ENCODE measurements around the gene SCO2. TPM values are rescaled to one million over a fixed set of nuclear protein-coding genes. Genes with fewer than 3 reads are reported as not detected.
A peak's percentile ranks its signal among the peaks of the same experiment; 100 is the strongest.

SCO2 gene
- total RNA-seq, 1 experiment from 2014 or later = 3.0 TPM

DNA sequence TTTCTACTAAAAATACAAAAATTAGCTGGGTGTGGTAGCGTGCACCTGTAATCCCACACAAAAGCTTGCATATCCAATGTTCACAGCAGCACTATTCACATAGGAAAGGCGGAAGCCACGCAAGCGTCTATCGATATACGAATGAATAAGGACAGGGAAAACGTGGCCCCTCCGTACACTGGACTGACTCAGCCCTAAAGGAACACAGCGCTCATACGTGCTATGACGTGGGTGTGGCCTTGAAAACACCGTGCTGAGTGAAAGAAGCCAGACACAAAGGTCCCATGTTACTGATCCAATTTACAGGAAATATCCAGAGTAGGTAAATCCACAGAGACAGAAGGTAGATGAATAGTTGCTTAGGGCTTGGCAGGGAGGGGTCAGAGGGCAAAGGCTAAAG is 24.9 kb downstream of the SCO2 start:
- no TSS peak for BruUV-seq (replicated peaks)
- CTCF ChIA-PET = no interaction called here
- no peak overlapping the region for H3K27ac ChIP-seq
- intact Hi-C loops (cut with micrococcal nuclease; ENCODE audit: unreplicated experiment) = no loop called here
- no peak overlapping the region for H3K4me3 ChIP-seq
- no peaks in the 10 kb centered on the region for H3K9me2 ChIP-seq (ENCODE audit: insufficient read depth)
- peaks cover 12% of the 10 kb centered on the region for H3K4me1 ChIP-seq (replicated peaks; ENCODE audit: insufficient read depth)
- no peak overlapping the region for H3K4me2 ChIP-seq
- no peaks in the 10 kb centered on the region for H3K27me3 ChIP-seq (ENCODE audit: insufficient read depth, low read depth)
- TF ChIP-seq, protein P1, sequence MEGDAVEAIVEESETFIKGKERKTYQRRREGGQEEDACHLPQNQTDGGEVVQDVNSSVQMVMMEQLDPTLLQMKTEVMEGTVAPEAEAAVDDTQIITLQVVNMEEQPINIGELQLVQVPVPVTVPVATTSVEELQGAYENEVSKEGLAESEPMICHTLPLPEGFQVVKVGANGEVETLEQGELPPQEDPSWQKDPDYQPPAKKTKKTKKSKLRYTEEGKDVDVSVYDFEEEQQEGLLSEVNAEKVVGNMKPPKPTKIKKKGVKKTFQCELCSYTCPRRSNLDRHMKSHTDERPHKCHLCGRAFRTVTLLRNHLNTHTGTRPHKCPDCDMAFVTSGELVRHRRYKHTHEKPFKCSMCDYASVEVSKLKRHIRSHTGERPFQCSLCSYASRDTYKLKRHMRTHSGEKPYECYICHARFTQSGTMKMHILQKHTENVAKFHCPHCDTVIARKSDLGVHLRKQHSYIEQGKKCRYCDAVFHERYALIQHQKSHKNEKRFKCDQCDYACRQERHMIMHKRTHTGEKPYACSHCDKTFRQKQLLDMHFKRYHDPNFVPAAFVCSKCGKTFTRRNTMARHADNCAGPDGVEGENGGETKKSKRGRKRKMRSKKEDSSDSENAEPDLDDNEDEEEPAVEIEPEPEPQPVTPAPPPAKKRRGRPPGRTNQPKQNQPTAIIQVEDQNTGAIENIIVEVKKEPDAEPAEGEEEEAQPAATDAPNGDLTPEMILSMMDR (conservative IDR thresholded peaks at IDR 0.05) = no peak
- TF ChIP-seq EZH2 (IDR thresholded peaks at IDR 0.05; ENCODE audit: low read depth) = no peak
- no peaks in the 10 kb centered on the region for H3K79me2 ChIP-seq (ENCODE audit: low read depth)
- 0 out of 2 replicates have a peak, but pooled peaks cover 3% of the 10 kb centered on the region for H4K20me1 ChIP-seq (ENCODE audit: insufficient read depth)
- H3K9me3 ChIP-seq (ENCODE audit: insufficient read depth, low read depth) = no peaks in the 10 kb centered on the region
- POLR2A ChIA-PET (ENCODE audit: unreplicated experiment) = no interaction called here
- no peak overlapping the region for H2AFZ ChIP-seq
- H3F3A ChIP-seq (ENCODE audit: insufficient read depth, low read depth) = peaks cover 45% of the 10 kb centered on the region
- H3K36me3 ChIP-seq (ENCODE audit: low read depth) = 0 out of 2 replicates have a peak, but pooled peaks cover 5% of the 10 kb centered on the region
- DNase-seq = no peak

DNA sequence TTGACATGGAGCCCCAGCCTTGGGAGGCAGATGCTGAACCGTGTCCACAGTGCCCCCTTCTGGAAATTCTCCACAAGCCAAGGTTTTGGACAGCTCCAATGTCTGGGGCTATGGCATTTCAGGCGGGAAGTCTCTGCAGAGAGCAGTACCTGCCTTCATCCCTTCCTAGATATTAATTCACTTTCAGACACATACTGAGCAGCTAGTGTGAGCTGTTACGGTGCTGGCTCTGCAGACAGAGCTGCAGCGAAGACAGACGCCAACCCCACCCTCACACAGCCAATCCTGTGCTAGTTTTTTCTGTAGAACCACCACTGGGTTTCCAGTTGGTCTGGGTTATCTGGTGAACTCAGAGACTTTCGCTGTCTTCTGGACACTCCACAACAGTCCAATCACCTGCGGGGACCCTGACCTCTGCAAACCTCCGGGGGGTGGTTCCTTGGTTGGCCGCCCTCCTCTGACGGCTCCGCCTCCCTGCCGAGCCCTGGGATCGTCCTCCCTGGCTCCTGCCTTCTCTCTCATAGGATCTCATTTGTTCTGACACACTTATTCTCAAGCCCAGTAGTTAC is 27.0 kb downstream of the SCO2 start:
- H3F3A ChIP-seq (ENCODE audit: insufficient read depth, low read depth) = peaks cover 45% of the 10 kb centered on the region
- H3K4me2 ChIP-seq = peak overlapping the region; percentile 66
- TF ChIP-seq EZH2 (IDR thresholded peaks at IDR 0.05; ENCODE audit: low read depth) = no peak
- TF ChIP-seq, protein P1 (conservative IDR thresholded peaks at IDR 0.05) = peak; percentile 88
- H3K79me2 ChIP-seq (ENCODE audit: low read depth) = no peaks in the 10 kb centered on the region
- peaks cover 12% of the 10 kb centered on the region for H3K4me1 ChIP-seq (replicated peaks; ENCODE audit: insufficient read depth)
- H3K9me3 ChIP-seq (ENCODE audit: insufficient read depth, low read depth) = no peaks in the 10 kb centered on the region
- H4K20me1 ChIP-seq (ENCODE audit: insufficient read depth) = 0 out of 2 replicates have a peak, but pooled peaks cover 3% of the 10 kb centered on the region
- peak overlapping the region; percentile 5; the same call in 1 of the 2 replicates for H2AFZ ChIP-seq
- no peak overlapping the region for H3K27ac ChIP-seq
- no TSS peak for BruUV-seq (replicated peaks)
- no peaks in the 10 kb centered on the region for H3K27me3 ChIP-seq (ENCODE audit: insufficient read depth, low read depth)
- H3K4me3 ChIP-seq = peak overlapping the region; percentile 22; the same call in 1 of the 2 replicates
- no peaks in the 10 kb centered on the region for H3K9me2 ChIP-seq (ENCODE audit: insufficient read depth)
- no peaks in the 10 kb centered on the region for H3K36me3 ChIP-seq (ENCODE audit: low read depth)
- CTCF ChIA-PET = interaction anchor here (0.7 kb wide), 1 partner anchor 60 kb away, joined by 4 read pairs; no protein-coding TSS in a partner anchor
- DNase-seq = peak; percentile 67 to 72
- intact Hi-C loops (cut with micrococcal nuclease; ENCODE audit: unreplicated experiment) = loop anchor here (2.0 to 5.0 kb wide), 3 partner anchors 36 to 258 kb away; no protein-coding TSS in a partner anchor
- POLR2A ChIA-PET (ENCODE audit: unreplicated experiment) = interaction anchor here (0.6 kb wide), 2 partner anchors 16 to 254 kb away, joined by 4 read pairs; partner anchors contain the start of gene TUBGCP6

DNA sequence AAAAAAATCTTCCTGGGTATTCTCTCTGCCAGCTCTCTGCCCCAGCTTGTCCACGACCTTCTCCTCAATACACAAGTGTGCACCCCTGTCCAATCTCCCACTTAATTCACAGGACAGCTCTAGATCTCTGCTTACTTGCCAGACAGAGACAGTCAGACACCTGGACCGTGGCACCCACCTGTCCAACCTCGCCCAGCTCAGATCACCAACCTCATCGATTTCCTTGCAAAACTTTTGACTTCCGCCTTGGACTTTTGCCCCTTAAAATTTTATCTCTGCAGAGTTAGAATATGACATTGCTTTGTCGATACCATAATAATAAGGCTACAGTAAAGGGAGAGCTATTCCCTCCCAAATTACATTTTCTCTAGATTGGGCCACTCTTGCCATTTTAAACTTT is 28.3 kb downstream of the SCO2 start:
- ChIA-PET POLR2A (ENCODE audit: unreplicated experiment) (no interaction called here), CTCF (no interaction called here)
- BruUV-seq (replicated peaks) = no TSS peak
- Histone ChIP-seq H3K4me1 (replicated peaks; ENCODE audit: insufficient read depth) (peaks cover 12% of the 10 kb centered on the region), H3K27ac (no peak overlapping the region), H3K79me2 (ENCODE audit: low read depth) (no peaks in the 10 kb centered on the region), H3K9me2 (ENCODE audit: insufficient read depth) (no peaks in the 10 kb centered on the region), H4K20me1 (ENCODE audit: insufficient read depth) (no peaks in the 10 kb centered on the region), H3K4me3 (no peak overlapping the region), H3K27me3 (ENCODE audit: insufficient read depth, low read depth) (no peaks in the 10 kb centered on the region), H2AFZ (no peak overlapping the region), H3F3A (ENCODE audit: insufficient read depth, low read depth) (peaks cover 45% of the 10 kb centered on the region), H3K36me3 (ENCODE audit: low read depth) (no peaks in the 10 kb centered on the region), H3K4me2 (no peak overlapping the region), H3K9me3 (ENCODE audit: insufficient read depth, low read depth) (no peaks in the 10 kb centered on the region)
- no peak for TF ChIP-seq EZH2 (IDR thresholded peaks at IDR 0.05; ENCODE audit: low read depth)
- TF ChIP-seq, protein P1 (conservative IDR thresholded peaks at IDR 0.05) = no peak
- no peak for DNase-seq
- intact Hi-C loops (cut with micrococcal nuclease; ENCODE audit: unreplicated experiment) = loop anchor here (5.0 kb wide), 2 partner anchors 35 to 55 kb away; no protein-coding TSS in a partner anchor
